PC-9 (cell line): ENCODE results near the gene GPAM. TPM values are rescaled to one million over a fixed set of nuclear protein-coding genes. Genes with fewer than 3 reads are reported as not detected.

ENCODE experiments used
- BruUV-seq: library from RNA; stranded (reverse); fragments of 400-500 nt; replicated peaks from 2 replicates; lab custom pipeline; 2021; lab: Mats Ljungman, UMichigan
- CTCF ChIA-PET: fragments of 300-600 bp; sonication (Branson Sonifier 250); formaldehyde crosslinking; loops from one replicate; lab custom pipeline; 2022; ENCODE audit warnings: antibody characterized with exemption; lab: Charles Lee
- POLR2A ChIA-PET: fragments of 300-600 bp; sonication (Branson Sonifier 250); formaldehyde crosslinking; loops from one replicate; lab custom pipeline; 2022; ENCODE audit warnings: antibody characterized with exemption; ENCODE audit not compliant: unreplicated experiment; lab: Charles Lee
- DNase-seq, 2 experiments: peaks; one replicate each; pipeline versions ENCODE4 v3.0.0 to v3.0.0-alpha.2; 2015 to 2022; ENCODE audit warnings: mixed read lengths in 1 of 2
- H2AFZ ChIP-seq: fragments of 200-600 bp; sonication (generic); 2 replicates; pipeline ENCODE4 v1.8.1; 2017; ENCODE audit warnings: antibody characterized with exemption
- H3F3A ChIP-seq: fragments of 200-600 bp; sonication (generic); 2 replicates; pipeline ENCODE4 v1.8.1; 2017; ENCODE audit warnings: antibody characterized with exemption, mild to moderate bottlenecking, low read depth; ENCODE audit not compliant: insufficient read depth
- H3K27ac ChIP-seq: fragments of 200-600 bp; sonication (generic); 2 replicates; pipeline ENCODE4 v1.6.1; 2016; ENCODE audit warnings: mixed run types
- H3K27me3 ChIP-seq: fragments of 200-600 bp; sonication (generic); 2 replicates; pipeline ENCODE4 v1.6.1; 2016; ENCODE audit warnings: low read depth, mixed run types; ENCODE audit not compliant: insufficient read depth
- H3K36me3 ChIP-seq: fragments of 200-600 bp; sonication (generic); 2 replicates; pipeline ENCODE4 v1.6.1; 2016; ENCODE audit warnings: low read depth, mixed run types
- H3K4me1 ChIP-seq: fragments of 200-600 bp; sonication (generic); replicated peaks from 2 replicates; pipeline ENCODE4 v1.6.1; 2016; ENCODE audit warnings: mixed run types; ENCODE audit not compliant: insufficient read depth
- H3K4me2 ChIP-seq: fragments of 200-600 bp; sonication (generic); 2 replicates; pipeline ENCODE4 v1.6.1; 2017; ENCODE audit warnings: mixed run types
- H3K4me3 ChIP-seq: fragments of 200-600 bp; sonication (generic); 2 replicates; pipeline ENCODE4 v1.6.1; 2016; ENCODE audit warnings: mixed run types
- H3K79me2 ChIP-seq: fragments of 200-600 bp; sonication (generic); 2 replicates; pipeline ENCODE4 v1.6.1; 2017; ENCODE audit warnings: low read depth, mixed run types
- H3K9me2 ChIP-seq: fragments of 200-600 bp; sonication (generic); 2 replicates; pipeline ENCODE4 v1.8.1; 2017; ENCODE audit warnings: mild to moderate bottlenecking; ENCODE audit not compliant: insufficient read depth
- H3K9me3 ChIP-seq: fragments of 200-600 bp; sonication (generic); 2 replicates; pipeline ENCODE4 v1.8.1; 2016; ENCODE audit warnings: low read depth; ENCODE audit not compliant: insufficient read depth
- H4K20me1 ChIP-seq: fragments of 200-600 bp; sonication (generic); 2 replicates; pipeline ENCODE4 v1.8.1; 2017; ENCODE audit not compliant: insufficient read depth
- EZH2 ChIP-seq: fragments of 200-600 bp; sonication (generic); IDR thresholded peaks from 2 replicates; pipeline ENCODE4 v1.8.0; 2017; ENCODE audit warnings: antibody characterized with exemption, low read depth
- intact Hi-C: fragments of 100-400 bp; cut with micrococcal nuclease; formaldehyde crosslinking; loops from one replicate; pipeline ENCODE4 v1.10.0; 2022; ENCODE audit not compliant: unreplicated experiment
- total RNA-seq: library from RNA; stranded (reverse); gene quantifications from 2 replicates; pipeline ENCODE4 v1.2.3, GENCODE V29; 2021
- TF ChIP-seq, protein P1 (sequence below): fragments of 200-600 bp; sonication (generic); conservative IDR thresholded peaks from 2 replicates; pipeline ENCODE4 v1.6.1; 2017; ENCODE audit warnings: mixed run types, antibody characterized with exemption, mild to moderate bottlenecking, moderate library complexity

GPAM gene
- total RNA-seq, 1 experiment from 2014 or later, result 4.2 TPM

- H3F3A ChIP-seq, result no peaks in the 10 kb centered on the region
- H4K20me1 ChIP-seq, result no peaks in the 10 kb centered on the region
- TF ChIP-seq EZH2, result no peak
- TF ChIP-seq, protein P1, sequence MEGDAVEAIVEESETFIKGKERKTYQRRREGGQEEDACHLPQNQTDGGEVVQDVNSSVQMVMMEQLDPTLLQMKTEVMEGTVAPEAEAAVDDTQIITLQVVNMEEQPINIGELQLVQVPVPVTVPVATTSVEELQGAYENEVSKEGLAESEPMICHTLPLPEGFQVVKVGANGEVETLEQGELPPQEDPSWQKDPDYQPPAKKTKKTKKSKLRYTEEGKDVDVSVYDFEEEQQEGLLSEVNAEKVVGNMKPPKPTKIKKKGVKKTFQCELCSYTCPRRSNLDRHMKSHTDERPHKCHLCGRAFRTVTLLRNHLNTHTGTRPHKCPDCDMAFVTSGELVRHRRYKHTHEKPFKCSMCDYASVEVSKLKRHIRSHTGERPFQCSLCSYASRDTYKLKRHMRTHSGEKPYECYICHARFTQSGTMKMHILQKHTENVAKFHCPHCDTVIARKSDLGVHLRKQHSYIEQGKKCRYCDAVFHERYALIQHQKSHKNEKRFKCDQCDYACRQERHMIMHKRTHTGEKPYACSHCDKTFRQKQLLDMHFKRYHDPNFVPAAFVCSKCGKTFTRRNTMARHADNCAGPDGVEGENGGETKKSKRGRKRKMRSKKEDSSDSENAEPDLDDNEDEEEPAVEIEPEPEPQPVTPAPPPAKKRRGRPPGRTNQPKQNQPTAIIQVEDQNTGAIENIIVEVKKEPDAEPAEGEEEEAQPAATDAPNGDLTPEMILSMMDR, result no peak
- no peak for DNase-seq
- BruUV-seq, result no TSS peak
- no peaks in the 10 kb centered on the region for H3K79me2 ChIP-seq
- no peaks in the 10 kb centered on the region for H3K36me3 ChIP-seq
- no peak overlapping the region for H3K4me2 ChIP-seq
- no peak overlapping the region for H2AFZ ChIP-seq
- H3K9me3 ChIP-seq, result no peaks in the 10 kb centered on the region; the same call in 1 of the 2 replicates
- no peaks in the 10 kb centered on the region for H3K9me2 ChIP-seq
- ChIA-PET CTCF (no interaction called here), POLR2A (no interaction called here)
- H3K27ac ChIP-seq, result no peak overlapping the region
- no peaks in the 10 kb centered on the region for H3K27me3 ChIP-seq
- no peaks in the 10 kb centered on the region for H3K4me1 ChIP-seq
- intact Hi-C loops, result no loop called here
- H3K4me3 ChIP-seq, result no peak overlapping the region
Measured at GRCh38 chr10:112217386-112218035, 33.9 kb upstream of the GPAM start.

DNA sequence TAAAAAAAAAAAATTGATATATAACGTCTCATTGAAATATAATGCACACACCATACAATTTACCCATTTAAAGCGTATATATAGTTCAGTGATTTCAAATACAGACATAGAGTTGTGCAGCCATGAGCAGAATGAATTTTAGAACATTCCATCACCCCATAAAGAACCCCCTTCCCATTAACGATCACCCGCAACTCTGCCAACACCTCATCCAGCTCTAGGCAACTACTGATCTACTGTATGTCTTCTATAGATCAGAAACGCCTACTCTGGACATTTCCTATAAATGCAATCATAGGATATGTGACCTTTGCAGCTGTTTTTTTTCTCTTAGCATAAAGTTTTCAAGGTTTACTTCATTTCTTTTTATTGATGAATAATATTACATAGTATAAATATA is 33.4 kb upstream of the GPAM start:
- no peak for DNase-seq
- Histone ChIP-seq H3K9me2 (no peaks in the 10 kb centered on the region), H2AFZ (no peak overlapping the region), H3K79me2 (no peaks in the 10 kb centered on the region), H3K4me1 (no peaks in the 10 kb centered on the region), H3K27me3 (no peaks in the 10 kb centered on the region), H3K27ac (no peak overlapping the region), H4K20me1 (no peaks in the 10 kb centered on the region), H3K4me3 (no peak overlapping the region), H3K4me2 (no peak overlapping the region), H3K36me3 (no peaks in the 10 kb centered on the region), H3K9me3 (no peaks in the 10 kb centered on the region; the same call in 1 of the 2 replicates), H3F3A (no peaks in the 10 kb centered on the region)
- intact Hi-C loops, result no loop called here
- CTCF ChIA-PET, result no interaction called here
- no TSS peak for BruUV-seq
- no peak for TF ChIP-seq EZH2
- TF ChIP-seq, protein P1, result no peak
- POLR2A ChIA-PET, result no interaction called here

DNA sequence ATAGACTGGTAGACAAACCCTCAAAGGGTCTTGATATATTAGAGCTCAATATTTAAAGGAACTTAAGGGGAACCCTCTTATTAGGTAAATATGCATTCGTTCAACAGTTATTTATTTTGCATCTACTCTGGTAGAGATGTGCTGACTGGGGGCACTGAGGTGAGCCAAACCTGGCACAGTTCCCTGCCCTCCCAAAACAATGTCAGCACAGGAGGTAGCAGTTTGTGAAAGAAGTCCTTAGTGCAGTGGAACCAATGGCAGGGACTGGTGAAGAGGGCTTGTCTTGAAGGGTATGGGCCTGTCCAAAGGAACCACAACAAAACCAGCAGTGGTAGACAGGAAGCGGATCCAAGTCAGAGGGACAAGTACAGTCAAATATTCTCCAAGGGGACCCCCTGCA is 32.6 kb upstream of the GPAM start:
- no peak for TF ChIP-seq EZH2
- TF ChIP-seq, protein P1, result no peak
- no TSS peak for BruUV-seq
- Histone ChIP-seq H3K27me3 (no peaks in the 10 kb centered on the region), H3K79me2 (no peaks in the 10 kb centered on the region), H3K4me1 (no peaks in the 10 kb centered on the region), H3K36me3 (no peaks in the 10 kb centered on the region), H3K9me2 (no peaks in the 10 kb centered on the region), H2AFZ (no peak overlapping the region), H3K4me3 (no peak overlapping the region), H3K9me3 (no peaks in the 10 kb centered on the region; the same call in 1 of the 2 replicates), H4K20me1 (no peaks in the 10 kb centered on the region), H3K27ac (no peak overlapping the region), H3K4me2 (no peak overlapping the region), H3F3A (no peaks in the 10 kb centered on the region)
- POLR2A ChIA-PET, result no interaction called here
- CTCF ChIA-PET, result no interaction called here
- DNase-seq, result no peak
- intact Hi-C loops, result no loop called here
